Measurements from ENCODE around the gene ATP9B.

ATP9B gene

GRCh38 chr18:79382681-79383387 lies 313.6 kb downstream of the ATP9B start:
- ATAC-seq, result no peak; the same call in 1 of the 3 replicates
- TF ChIP-seq PPARA (CRISPR knock-in tag; IDR thresholded peaks at IDR 0.05; ENCODE audit: borderline replicate concordance) (no peak), GLIS3 (CRISPR knock-in tag; IDR thresholded peaks at IDR 0.05) (no peak), ZC3H10 (CRISPR knock-in tag; IDR thresholded peaks at IDR 0.05) (no peak), POU6F1 (CRISPR knock-in tag; IDR thresholded peaks at IDR 0.05; ENCODE audit: borderline replicate concordance, low read depth) (no peak), ARNTL (CRISPR knock-in tag; IDR thresholded peaks at IDR 0.05; ENCODE audit: borderline replicate concordance, low read depth) (no peak), ISL1 (CRISPR knock-in tag; IDR thresholded peaks at IDR 0.05) (no peak), TCF4 (CRISPR knock-in tag; IDR thresholded peaks at IDR 0.05; ENCODE audit: borderline replicate concordance) (no peak), CSDC2 (CRISPR knock-in tag; IDR thresholded peaks at IDR 0.05) (no peak), ZFP3 (CRISPR knock-in tag; IDR thresholded peaks at IDR 0.05) (no peak), ESRRG (CRISPR knock-in tag; IDR thresholded peaks at IDR 0.05) (no peak), ZFP30 (CRISPR knock-in tag; IDR thresholded peaks at IDR 0.05) (no peak), TOX (CRISPR knock-in tag; IDR thresholded peaks at IDR 0.05; ENCODE audit: borderline replicate concordance) (no peak), SNAI2 (CRISPR knock-in tag; IDR thresholded peaks at IDR 0.05) (no peak), ZNF70 (CRISPR knock-in tag; IDR thresholded peaks at IDR 0.05) (no peak)

- ATAC-seq, result peak; percentile 8
- no peak for TF ChIP-seq TCF4 (CRISPR knock-in tag; IDR thresholded peaks at IDR 0.05; ENCODE audit: borderline replicate concordance)
These were observed 314.3 kb downstream of the ATP9B start for GRCh38 chr18:79383388-79384056.

- peak; percentile 13; the same call in 2 of the 3 replicates for ATAC-seq
- TF ChIP-seq TOX (CRISPR knock-in tag; IDR thresholded peaks at IDR 0.05; ENCODE audit: borderline replicate concordance), result no peak
- no peak for TF ChIP-seq ARNTL (CRISPR knock-in tag; IDR thresholded peaks at IDR 0.05; ENCODE audit: borderline replicate concordance, low read depth)
- TF ChIP-seq RARB (CRISPR knock-in tag; IDR thresholded peaks at IDR 0.05), result no peak
- TF ChIP-seq POU6F1 (CRISPR knock-in tag; IDR thresholded peaks at IDR 0.05; ENCODE audit: borderline replicate concordance, low read depth), result no peak
- TF ChIP-seq ISL1 (CRISPR knock-in tag; IDR thresholded peaks at IDR 0.05), result no peak
- no peak for TF ChIP-seq ZNF565 (CRISPR knock-in tag; conservative IDR thresholded peaks at IDR 0.05; ENCODE audit: low read depth)
- no peak for TF ChIP-seq ZFP30 (CRISPR knock-in tag; IDR thresholded peaks at IDR 0.05)
- no peak for TF ChIP-seq GLIS3 (CRISPR knock-in tag; IDR thresholded peaks at IDR 0.05)
- no peak for TF ChIP-seq PPARA (CRISPR knock-in tag; IDR thresholded peaks at IDR 0.05; ENCODE audit: borderline replicate concordance)
- no peak for TF ChIP-seq TSHZ2 (CRISPR knock-in tag; IDR thresholded peaks at IDR 0.05)
- no peak for TF ChIP-seq ZNF70 (CRISPR knock-in tag; IDR thresholded peaks at IDR 0.05)
- no peak for TF ChIP-seq ESRRG (CRISPR knock-in tag; IDR thresholded peaks at IDR 0.05)
These were observed 315.1 kb downstream of the ATP9B start for GRCh38 chr18:79384151-79384807.

GRCh38 chr18:79384834-79385233 lies 315.6 kb downstream of the ATP9B start:
- no peak for TF ChIP-seq TOX (CRISPR knock-in tag; IDR thresholded peaks at IDR 0.05; ENCODE audit: borderline replicate concordance)
- no peak for TF ChIP-seq TSHZ2 (CRISPR knock-in tag; IDR thresholded peaks at IDR 0.05)
- TF ChIP-seq TCF4 (CRISPR knock-in tag; IDR thresholded peaks at IDR 0.05; ENCODE audit: borderline replicate concordance), result no peak
- no peak for TF ChIP-seq ZC3H10 (CRISPR knock-in tag; IDR thresholded peaks at IDR 0.05)
- no peak for TF ChIP-seq SNAI2 (CRISPR knock-in tag; IDR thresholded peaks at IDR 0.05)
- TF ChIP-seq ZNF565 (CRISPR knock-in tag; conservative IDR thresholded peaks at IDR 0.05; ENCODE audit: low read depth), result no peak
- TF ChIP-seq ESRRG (CRISPR knock-in tag; IDR thresholded peaks at IDR 0.05), result no peak
- TF ChIP-seq GLIS3 (CRISPR knock-in tag; IDR thresholded peaks at IDR 0.05), result no peak
- no peak for TF ChIP-seq PPARA (CRISPR knock-in tag; IDR thresholded peaks at IDR 0.05; ENCODE audit: borderline replicate concordance)
- TF ChIP-seq ZFP30 (CRISPR knock-in tag; IDR thresholded peaks at IDR 0.05), result no peak
- TF ChIP-seq RARB (CRISPR knock-in tag; IDR thresholded peaks at IDR 0.05), result no peak
- no peak for TF ChIP-seq ZFP3 (CRISPR knock-in tag; IDR thresholded peaks at IDR 0.05)
- no peak for TF ChIP-seq ZNF8 (CRISPR knock-in tag; IDR thresholded peaks at IDR 0.05)
- no peak for ATAC-seq
